SK-N-SH (cell line): ENCODE results near the gene UBE2U. TPM values are rescaled to one million over a fixed set of nuclear protein-coding genes. Genes with fewer than 3 reads are reported as not detected.

Experiments
- CTCF ChIA-PET: fragments of 300-600, 350-600 bp; formaldehyde crosslinking; extraction: SDS; loops from one replicate; lab custom pipeline; 2021; lab: Yijun Ruan, JAX
- POLR2A ChIA-PET: fragments of 350-600 bp; sonication (Branson Sonifier 250); formaldehyde crosslinking; extraction: SDS; loops from one replicate; lab custom pipeline; 2020; ENCODE audit warnings: antibody characterized with exemption, inconsistent platforms; lab: Yijun Ruan, JAX
- DNase-seq: peaks from one replicate; pipeline ENCODE4 v3.0.0; 2012
- H2AFZ ChIP-seq: fragments of 200-600 bp; sonication (generic); 2 replicates; pipeline ENCODE4 v1.8.1; 2016; ENCODE audit warnings: antibody characterized with exemption, mild to moderate bottlenecking, low read depth
- H3F3A ChIP-seq: fragments of 200-600 bp; sonication (generic); replicated peaks from 2 replicates; pipeline ENCODE3; 2016; ENCODE audit warnings: antibody characterized with exemption, mild to moderate bottlenecking; ENCODE audit not compliant: insufficient read depth
- H3K27ac ChIP-seq, 2 experiments: fragments of 200-500 bp in 1 of 2; fragments of 200-600 bp in 1 of 2; sonication (Bioruptor generic) in 1 of 2; sonication (generic), shearing (Covaris generic) in 1 of 2; 2 replicates each; pipeline versions ENCODE4 v1.5.1 to v1.6.1; 2014 to 2016; ENCODE audit warnings: low read depth in 2 of 2, inconsistent platforms in 1 of 2, low read length in 1 of 2, mild to moderate bottlenecking in 1 of 2, mixed read lengths in 1 of 2
- H3K27me3 ChIP-seq: fragments of 200-600 bp; sonication (generic), shearing (Covaris generic); 2 replicates; pipeline ENCODE4 v1.6.1; 2016; ENCODE audit warnings: mixed run types; ENCODE audit not compliant: insufficient read depth
- H3K36me3 ChIP-seq, 2 experiments: fragments of 200-500 bp in 1 of 2; fragments of 200-600 bp in 1 of 2; sonication (Bioruptor generic) in 1 of 2; sonication (generic) in 1 of 2; replicated peaks in 1 of 2; 2 replicates each; pipeline versions ENCODE3 to v1.5.1; 2014 to 2016; ENCODE audit warnings: low read length in 1 of 2, mild to moderate bottlenecking in 1 of 2; ENCODE audit not compliant: insufficient read depth in 2 of 2, control insufficient read depth in 1 of 2
- H3K4me1 ChIP-seq, 2 experiments: fragments of 200-500 bp in 1 of 2; fragments of 200-600 bp in 1 of 2; sonication (Bioruptor generic) in 1 of 2; sonication (generic), shearing (Covaris generic) in 1 of 2; 2 replicates each; pipeline versions ENCODE4 v1.5.1 to v1.6.1; 2014 to 2016; ENCODE audit warnings: low read depth in 1 of 2, low read length in 1 of 2, mixed run types in 1 of 2; ENCODE audit not compliant: insufficient read depth in 2 of 2, control insufficient read depth in 1 of 2
- H3K4me2 ChIP-seq: fragments of 200-600 bp; sonication (generic), shearing (Covaris generic); 2 replicates; pipeline ENCODE4 v1.6.1; 2017; ENCODE audit warnings: mixed run types
- H3K4me3 ChIP-seq, 2 experiments: fragments of 200-500 bp in 1 of 2; fragments of 200-600 bp in 1 of 2; sonication (Bioruptor generic) in 1 of 2; sonication (generic), shearing (Covaris generic) in 1 of 2; 2 replicates each; pipeline versions ENCODE4 v1.5.1 to v1.8.1; 2014 to 2016; ENCODE audit warnings: low read depth in 2 of 2, inconsistent platforms in 1 of 2, low read length in 1 of 2, mild to moderate bottlenecking in 1 of 2, mixed read lengths in 1 of 2, moderate library complexity in 1 of 2
- H3K79me2 ChIP-seq: fragments of 200-600 bp; sonication (generic); 2 replicates; pipeline ENCODE4 v1.8.1; 2017; ENCODE audit warnings: mild to moderate bottlenecking; ENCODE audit not compliant: insufficient read depth
- H3K9ac ChIP-seq: fragments of 200-600 bp; sonication (generic); 2 replicates; pipeline ENCODE4 v1.6.1; 2017; ENCODE audit warnings: mixed run types
- H3K9me2 ChIP-seq: fragments of 200-600 bp; sonication (generic); 2 replicates; pipeline ENCODE4 v1.6.1; 2017; ENCODE audit warnings: mixed run types
- H3K9me3 ChIP-seq: fragments of 200-600 bp; sonication (generic); 2 replicates; pipeline ENCODE4 v1.6.1; 2017; ENCODE audit warnings: mixed run types, mild to moderate bottlenecking, moderate library complexity
- H4K20me1 ChIP-seq: fragments of 200-600 bp; sonication (generic); 2 replicates; pipeline ENCODE4 v1.6.1; 2017; ENCODE audit warnings: mild to moderate bottlenecking, mixed run types; ENCODE audit not compliant: insufficient read depth
- CHD2 ChIP-seq: fragments of 150-350 bp; IDR thresholded peaks from 2 replicates; pipeline ENCODE4 v1.6.1; 2018; ENCODE audit warnings: low read length; ENCODE audit not compliant: partially characterized antibody
- EZH2phosphoT487 ChIP-seq: fragments of 200-600 bp; sonication (generic); IDR thresholded peaks from 2 replicates; pipeline ENCODE4 v1.6.1; 2017; ENCODE audit warnings: low read depth, mixed run types, mild to moderate bottlenecking, antibody characterized with exemption, moderate library complexity, borderline replicate concordance
- FOSL2 ChIP-seq: IDR thresholded peaks from 2 replicates; pipeline ENCODE4 v1.4.0; 2012; ENCODE audit warnings: low read depth, mild to moderate bottlenecking, moderate library complexity, borderline replicate concordance
- FOXJ3 ChIP-seq: sonication (generic); formaldehyde crosslinking; IDR thresholded peaks from 2 replicates; pipeline ENCODE4 v1.5.1; 2020; ENCODE audit warnings: mild to moderate bottlenecking, missing genetic modification reagents
- FOXM1 ChIP-seq: IDR thresholded peaks from 2 replicates; pipeline ENCODE4 v1.4.0; 2012; ENCODE audit warnings: low read depth, mild to moderate bottlenecking
- GATA2 ChIP-seq: sonication (generic); formaldehyde crosslinking; IDR thresholded peaks from 2 replicates; pipeline ENCODE4 v1.5.0; 2020; ENCODE audit warnings: mild to moderate bottlenecking, missing genetic modification reagents
- IRF3 ChIP-seq: fragments of 150-350 bp; IDR thresholded peaks from 2 replicates; pipeline ENCODE4 v1.6.1; 2016; ENCODE audit warnings: mild to moderate bottlenecking, low read depth, low read length
- MEF2A ChIP-seq: IDR thresholded peaks from 2 replicates; pipeline ENCODE4 v1.4.0; 2012; ENCODE audit warnings: low read depth, borderline replicate concordance
- MXI1 ChIP-seq: IDR thresholded peaks from 2 replicates; pipeline ENCODE4 v1.6.1; 2012; ENCODE audit warnings: mild to moderate bottlenecking, low read depth, low read length, improper control_type of control experiment
- RCOR1 ChIP-seq: fragments of 150-350 bp; IDR thresholded peaks from 2 replicates; pipeline ENCODE4 v1.6.1; 2017; ENCODE audit warnings: antibody characterized with exemption, low read length
- REST ChIP-seq: IDR thresholded peaks from 2 replicates; pipeline ENCODE4 v1.6.1; 2012; ENCODE audit warnings: mild to moderate bottlenecking, low read depth, low read length, moderate library complexity
- RXRA ChIP-seq: IDR thresholded peaks from 2 replicates; pipeline ENCODE4 v1.4.0; 2012; ENCODE audit warnings: low read depth, mild to moderate bottlenecking, borderline replicate concordance
- SIN3A ChIP-seq: IDR thresholded peaks from 2 replicates; pipeline ENCODE4 v1.6.1; 2012; ENCODE audit warnings: low read depth, mild to moderate bottlenecking, low read length, moderate library complexity, borderline replicate concordance
- TCF12 ChIP-seq: IDR thresholded peaks from 2 replicates; pipeline ENCODE4 v1.4.0; 2012
- USF2 ChIP-seq: fragments of 150-350 bp; IDR thresholded peaks from 2 replicates; pipeline ENCODE4 v1.6.1; 2017; ENCODE audit warnings: antibody characterized with exemption, low read length, low read depth, borderline replicate concordance
- YY1 ChIP-seq: IDR thresholded peaks from 2 replicates; pipeline ENCODE4 v1.4.0; 2012; ENCODE audit warnings: low read depth, mild to moderate bottlenecking
- ZBTB33 ChIP-seq: IDR thresholded peaks from 2 replicates; pipeline ENCODE4 v1.4.0; 2012; ENCODE audit warnings: low read depth, borderline replicate concordance
- polyA plus RNA-seq, 3 experiments: library from polyadenylated mRNA; depleted of rRNA; stranded (reverse); fragments of >200 nt; gene quantifications; 2 replicates each; pipeline ENCODE4 v1.2.3, GENCODE V29; 2012

UBE2U gene
- polyA plus RNA-seq, 1 of the 3 experiments (the other 2 are of a cell fraction) = not detected

- Histone ChIP-seq H3K4me2 (no peak overlapping the region), H3K9me2 (no peaks in the 10 kb centered on the region), H3K79me2 (no peaks in the 10 kb centered on the region), H2AFZ (no peak overlapping the region; the same call in 1 of the 2 replicates), H3K27ac (no peak overlapping the region; a peak in 1 of 4 replicates), H3K4me3 (no peak overlapping the region), H3K9me3 (no peaks in the 10 kb centered on the region), H4K20me1 (no peaks in the 10 kb centered on the region), H3F3A (peaks cover 5% of the 10 kb centered on the region), H3K9ac (no peak overlapping the region), H3K36me3 (no peaks in the 10 kb centered on the region), H3K4me1 (no peaks in the 10 kb centered on the region), H3K27me3 (no peaks in the 10 kb centered on the region)
- no peak for TF ChIP-seq TCF12
- TF ChIP-seq CHD2 = no peak
- TF ChIP-seq FOXM1 = no peak
- TF ChIP-seq YY1 = no peak
- TF ChIP-seq ZBTB33 = no peak
- TF ChIP-seq MEF2A = peak; percentile 77; the same call in 1 of the 2 replicates
- TF ChIP-seq RXRA = no peak
- TF ChIP-seq FOXJ3 (CRISPR knock-in tag) = no peak
- TF ChIP-seq REST = no peak
- TF ChIP-seq USF2 = no peak
- no peak for TF ChIP-seq RCOR1
- TF ChIP-seq FOSL2 = peak; percentile 37; the same call in 1 of the 2 replicates
- no peak for TF ChIP-seq MXI1
- TF ChIP-seq GATA2 = no peak
- TF ChIP-seq SIN3A = no peak
- TF ChIP-seq EZH2phosphoT487 = no peak
- no peak for TF ChIP-seq IRF3
- POLR2A ChIA-PET = no interaction called here
- CTCF ChIA-PET = interaction anchor here (1.4 kb wide), 1 partner anchor 14 kb away, joined by 4 read pairs; no protein-coding TSS in a partner anchor
- DNase-seq = no peak
These were observed 8.6 kb downstream of the UBE2U start for GRCh38 chr1:64212031-64212430.
